T-helper 17 cell (primary cell): ENCODE measurements around the gene HNRNPF. TPM values are rescaled to one million over a fixed set of nuclear protein-coding genes. Genes with fewer than 3 reads are reported as not detected.

ENCODE experiments used
- ATAC-seq: fragments of 150-1000 bp; cut with Tn5 transposase; 2 replicates; pipeline ENCODE4 v1.10.0; 2021; ENCODE audit warnings: mild to moderate bottlenecking, moderate library complexity
- DNase-seq, 3 donors: peaks; one replicate each; pipeline versions ENCODE4 v3.0.0 to v3.0.0-alpha.2; 2020 to 2021
- H3K9me3 ChIP-seq: one replicate; pipeline ENCODE4 v1.7.0; 2013; ENCODE audit warnings: low read length, mild to moderate bottlenecking; ENCODE audit not compliant: control insufficient read depth, poor library complexity, severe bottlenecking
- H3K27ac Mint-ChIP-seq: one replicate; pipeline ENCODE4 v1.8.0; 2022; ENCODE audit warnings: mild to moderate bottlenecking, moderate library complexity, mixed read lengths
- H3K27me3 Mint-ChIP-seq: one replicate; pipeline ENCODE4 v1.8.0; 2022; ENCODE audit warnings: mixed read lengths
- H3K36me3 Mint-ChIP-seq: one replicate; pipeline ENCODE4 v1.8.0; 2022; ENCODE audit warnings: low read depth, mixed read lengths
- H3K4me1 Mint-ChIP-seq: one replicate; pipeline ENCODE4 v1.8.0; 2022; ENCODE audit warnings: mild to moderate bottlenecking, mixed read lengths
- H3K4me3 Mint-ChIP-seq: one replicate; pipeline ENCODE4 v1.8.0; 2022; ENCODE audit warnings: mild to moderate bottlenecking, moderate library complexity, mixed read lengths
- total RNA-seq, 4 donors: library from RNA in 2 of 4; stranded (reverse) in 2 of 4; gene quantifications; one replicate each; pipeline ENCODE4 v1.2.3 and lab custom pipeline; 2022 to 2026

The HNRNPF gene
- total RNA-seq, 2 donors from 2014 or later, result 131 to 144 TPM

- H3K4me3 Mint-ChIP-seq, result no peak overlapping the region
- H3K9me3 ChIP-seq, result no peaks in the 10 kb centered on the region
- H3K27me3 Mint-ChIP-seq, result no peaks in the 10 kb centered on the region
- H3K36me3 Mint-ChIP-seq, result no peaks in the 10 kb centered on the region
- no peak for DNase-seq
- no peak for ATAC-seq
- peak overlapping the region; percentile 9 for H3K27ac Mint-ChIP-seq
- H3K4me1 Mint-ChIP-seq, result peaks cover 12% of the 10 kb centered on the region
Observed at GRCh38 chr10:43373461-43373860, 35.5 kb downstream of the HNRNPF start.

GRCh38 chr10:43372765-43373361 is 36.1 kb downstream of the HNRNPF start:
- no peak overlapping the region for H3K4me3 Mint-ChIP-seq
- H3K9me3 ChIP-seq, result no peaks in the 10 kb centered on the region
- ATAC-seq, result no peak
- H3K4me1 Mint-ChIP-seq, result peaks cover 12% of the 10 kb centered on the region
- no peak for DNase-seq
- H3K27me3 Mint-ChIP-seq, result no peaks in the 10 kb centered on the region
- H3K27ac Mint-ChIP-seq, result peak overlapping the region; percentile 9
- no peaks in the 10 kb centered on the region for H3K36me3 Mint-ChIP-seq

GRCh38 chr10:43371418-43371817 is 37.6 kb downstream of the HNRNPF start, which contains the start of gene FXYD4:
FXYD4 (plus strand) TSS chr10:43371636; CDS start chr10:43373747, 2,111 bp downstream.
- H3K27ac Mint-ChIP-seq, result no peak within 1 kb of the TSS
- H3K36me3 Mint-ChIP-seq, result no peaks in the 10 kb centered on the region
- ATAC-seq (no peak), DNase-seq (no peak)
- H3K4me3 Mint-ChIP-seq, result no peak within 1 kb of the TSS
- no peaks in the 10 kb centered on the region for H3K27me3 Mint-ChIP-seq
- no peaks in the 10 kb centered on the region for H3K9me3 ChIP-seq
- H3K4me1 Mint-ChIP-seq, result peaks cover 12% of the 10 kb centered on the region

- no peak for ATAC-seq
- H3K4me1 Mint-ChIP-seq, result peaks cover 12% of the 10 kb centered on the region
- no peak overlapping the region for H3K27ac Mint-ChIP-seq
- H3K9me3 ChIP-seq, result no peaks in the 10 kb centered on the region
- H3K4me3 Mint-ChIP-seq, result no peak overlapping the region
- no peaks in the 10 kb centered on the region for H3K36me3 Mint-ChIP-seq
- no peak for DNase-seq
- H3K27me3 Mint-ChIP-seq, result no peaks in the 10 kb centered on the region
Observed at GRCh38 chr10:43370671-43371215, 38.2 kb downstream of the HNRNPF start.

- Mint-ChIP-seq H3K27ac (no peak overlapping the region), H3K4me1 (peaks cover 12% of the 10 kb centered on the region), H3K36me3 (no peaks in the 10 kb centered on the region), H3K4me3 (no peak overlapping the region), H3K27me3 (no peaks in the 10 kb centered on the region)
- ATAC-seq, result no peak
- no peaks in the 10 kb centered on the region for H3K9me3 ChIP-seq
- no peak for DNase-seq
Observed at GRCh38 chr10:43369921-43370320, 39.1 kb downstream of the HNRNPF start.

GRCh38 chr10:43365001-43365400 is 44.0 kb downstream of the HNRNPF start:
- Mint-ChIP-seq H3K27ac (no peak overlapping the region), H3K36me3 (no peaks in the 10 kb centered on the region), H3K27me3 (no peaks in the 10 kb centered on the region), H3K4me3 (no peak overlapping the region), H3K4me1 (peaks cover 23% of the 10 kb centered on the region)
- DNase-seq (no peak), ATAC-seq (no peak)
- no peaks in the 10 kb centered on the region for H3K9me3 ChIP-seq

- DNase-seq, result peak; percentile 95 to 98 (median 97)
- peaks cover 22% of the 10 kb centered on the region for H3K4me1 Mint-ChIP-seq
- no peaks in the 10 kb centered on the region for H3K36me3 Mint-ChIP-seq
- peak; percentile 98 for ATAC-seq
- peak overlapping the region; percentile 95 for H3K27ac Mint-ChIP-seq
- no peaks in the 10 kb centered on the region for H3K9me3 ChIP-seq
- H3K27me3 Mint-ChIP-seq, result no peaks in the 10 kb centered on the region
- H3K4me3 Mint-ChIP-seq, result peak overlapping the region; percentile 94
Observed at GRCh38 chr10:43362191-43362839, 46.7 kb downstream of the HNRNPF start.

- peak; percentile 16 for ATAC-seq
- H3K4me1 Mint-ChIP-seq, result peaks cover 22% of the 10 kb centered on the region
- peak overlapping the region; percentile 94 for H3K4me3 Mint-ChIP-seq
- peak overlapping the region; percentile 95 for H3K27ac Mint-ChIP-seq
- no peaks in the 10 kb centered on the region for H3K9me3 ChIP-seq
- no peaks in the 10 kb centered on the region for H3K36me3 Mint-ChIP-seq
- no peak for DNase-seq
- no peaks in the 10 kb centered on the region for H3K27me3 Mint-ChIP-seq
Observed at GRCh38 chr10:43361547-43362190, 47.3 kb downstream of the HNRNPF start.

- Mint-ChIP-seq H3K27ac (peak overlapping the region; percentile 95), H3K27me3 (no peaks in the 10 kb centered on the region), H3K4me3 (peak overlapping the region; percentile 49), H3K36me3 (no peaks in the 10 kb centered on the region), H3K4me1 (peaks cover 27% of the 10 kb centered on the region)
- ATAC-seq, result no peak
- DNase-seq, result no peak
- H3K9me3 ChIP-seq, result no peaks in the 10 kb centered on the region
Observed at GRCh38 chr10:43360086-43360485, 48.9 kb downstream of the HNRNPF start.

DNA sequence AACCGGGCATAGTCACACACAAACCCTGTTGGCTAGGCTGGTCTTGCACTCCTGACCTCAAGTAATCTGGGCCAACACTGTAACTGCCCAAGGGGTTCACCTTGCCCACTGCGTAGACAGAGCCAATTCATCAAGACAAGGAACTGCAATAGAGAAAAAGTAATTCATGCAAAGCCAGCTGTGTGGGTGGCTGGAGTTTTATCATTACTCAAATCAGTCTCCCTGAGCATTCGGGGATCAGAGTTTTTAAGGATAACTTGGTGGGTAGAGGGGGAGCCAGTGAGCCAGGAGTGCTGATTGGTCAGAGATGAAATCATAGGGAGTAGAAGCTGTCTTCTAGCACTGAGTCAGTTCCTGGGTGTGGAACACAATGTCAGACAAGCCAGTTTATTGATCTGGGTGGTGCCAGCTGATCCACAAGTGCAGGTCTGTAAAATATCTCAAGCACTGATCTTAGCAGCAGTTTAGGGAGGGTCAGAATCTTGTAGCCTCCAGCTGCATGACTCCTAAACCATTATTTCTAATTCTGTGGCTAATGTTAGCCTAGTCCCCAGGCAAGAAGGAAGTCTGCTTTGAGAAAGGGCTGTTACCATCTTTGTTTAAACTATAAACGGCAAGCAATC is 53.1 kb downstream of the HNRNPF start:
- peaks cover 11% of the 10 kb centered on the region for H3K4me1 Mint-ChIP-seq
- peaks cover 1% of the 10 kb centered on the region for H3K27me3 Mint-ChIP-seq
- H3K9me3 ChIP-seq, result no peaks in the 10 kb centered on the region
- H3K27ac Mint-ChIP-seq, result peak overlapping the region; percentile 74
- ATAC-seq, result no peak
- no peaks in the 10 kb centered on the region for H3K36me3 Mint-ChIP-seq
- DNase-seq, result no peak
- peak overlapping the region; percentile 12 for H3K4me3 Mint-ChIP-seq

GRCh38 chr10:43354879-43355380 is 54.1 kb downstream of the HNRNPF start:
- Mint-ChIP-seq H3K4me3 (no peak overlapping the region), H3K27me3 (peaks cover 8% of the 10 kb centered on the region), H3K36me3 (no peaks in the 10 kb centered on the region), H3K27ac (peak overlapping the region; percentile 74), H3K4me1 (peaks cover 10% of the 10 kb centered on the region)
- ATAC-seq (no peak), DNase-seq (no peak)
- no peaks in the 10 kb centered on the region for H3K9me3 ChIP-seq

DNA sequence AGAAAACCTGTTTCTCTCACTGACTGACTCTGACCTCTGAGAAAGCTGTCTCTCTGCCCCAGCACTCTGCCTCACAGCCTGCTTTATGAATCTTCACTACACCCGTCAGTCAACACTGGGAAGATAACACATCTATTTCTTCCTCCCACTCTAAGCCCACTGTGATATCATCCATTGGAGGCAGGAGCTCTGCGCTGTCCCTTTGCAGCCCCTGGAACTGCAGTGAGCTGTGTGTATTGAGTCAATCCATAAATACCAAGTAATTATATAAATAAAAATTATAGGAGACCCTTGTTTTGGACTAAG is 54.7 kb downstream of the HNRNPF start:
- no peak for DNase-seq
- ATAC-seq, result no peak
- Mint-ChIP-seq H3K27ac (no peak overlapping the region), H3K27me3 (peaks cover 8% of the 10 kb centered on the region), H3K4me3 (no peak overlapping the region), H3K36me3 (no peaks in the 10 kb centered on the region), H3K4me1 (peaks cover 10% of the 10 kb centered on the region)
- H3K9me3 ChIP-seq, result no peaks in the 10 kb centered on the region
